GM12878 (cell line): Measurements from ENCODE around the gene CCDC43. TPM values are rescaled to one million over a fixed set of nuclear protein-coding genes. Genes with fewer than 3 reads are reported as not detected.

Experiments used
- ASH2L ChIP-seq: fragments of 300-600, 200-600 bp; sonication (generic); IDR thresholded peaks from 2 replicates; pipeline ENCODE4 v1.6.1; 2017; ENCODE audit warnings: low read depth, mild to moderate bottlenecking, borderline replicate concordance
- ATF7 ChIP-seq: fragments of 450-650 bp; IDR thresholded peaks from 2 replicates; pipeline ENCODE4 v1.6.1; 2016; ENCODE audit warnings: low read depth, mild to moderate bottlenecking
- E2F8 ChIP-seq: fragments of 450-650 bp; IDR thresholded peaks from 2 replicates; pipeline ENCODE4 v1.6.1; 2018; ENCODE audit warnings: mild to moderate bottlenecking, low read depth, moderate library complexity; ENCODE audit not compliant: partially characterized antibody
- FOXK2 ChIP-seq: fragments of 450-650 bp; IDR thresholded peaks from 2 replicates; pipeline ENCODE4 v1.6.1; 2017; ENCODE audit warnings: mild to moderate bottlenecking, moderate library complexity
- HDAC2 ChIP-seq: fragments of 200-600 bp; sonication (generic); IDR thresholded peaks from 2 replicates; pipeline ENCODE4 v1.6.1; 2017
- JUNB ChIP-seq: IDR thresholded peaks from 2 replicates; pipeline ENCODE4 v1.6.1; 2016; ENCODE audit warnings: antibody characterized with exemption, mild to moderate bottlenecking
- MAX ChIP-seq: IDR thresholded peaks from 2 replicates; pipeline ENCODE4 v1.6.1; 2012; ENCODE audit warnings: low read depth, low read length, improper control_type of control experiment
- MEF2A ChIP-seq: IDR thresholded peaks from 2 replicates; pipeline ENCODE4 v1.6.1; 2011; ENCODE audit warnings: low read depth, mild to moderate bottlenecking, low read length, moderate library complexity; ENCODE audit not compliant: insufficient read depth
- MTA2 ChIP-seq: fragments of 450-650 bp; IDR thresholded peaks from 2 replicates; pipeline ENCODE4 v1.6.1; 2016; ENCODE audit warnings: low read depth, mild to moderate bottlenecking, moderate library complexity
- NFYA ChIP-seq: IDR thresholded peaks from 2 replicates; pipeline ENCODE4 v1.6.1; 2011; ENCODE audit warnings: low read depth, mild to moderate bottlenecking, low read length, improper control_type of control experiment, borderline replicate concordance
- PBX3 ChIP-seq: IDR thresholded peaks from 2 replicates; pipeline ENCODE4 v1.6.1; 2011; ENCODE audit warnings: mild to moderate bottlenecking, low read depth, low read length, moderate library complexity; ENCODE audit not compliant: insufficient replicate concordance
- RELA ChIP-seq: fragments of 450-650 bp; IDR thresholded peaks from 2 replicates; pipeline ENCODE4 v1.8.0; 2014; ENCODE audit warnings: borderline replicate concordance; ENCODE audit not compliant: partially characterized antibody
- SMAD1 ChIP-seq: fragments of 450-650 bp; IDR thresholded peaks from 2 replicates; pipeline ENCODE4 v1.6.1; 2018; ENCODE audit warnings: mild to moderate bottlenecking, low read depth; ENCODE audit not compliant: partially characterized antibody
- WRNIP1 ChIP-seq: IDR thresholded peaks from 2 replicates; pipeline ENCODE4 v1.6.1; 2011; ENCODE audit warnings: low read depth, low read length, improper control_type of control experiment, borderline replicate concordance
- ZNF687 ChIP-seq: fragments of 450-650 bp; IDR thresholded peaks from 2 replicates; pipeline ENCODE4 v1.6.1; 2017; ENCODE audit warnings: mild to moderate bottlenecking, moderate library complexity
- ZSCAN29 ChIP-seq: fragments of 450-650 bp; IDR thresholded peaks from 2 replicates; pipeline ENCODE4 v1.6.1; 2017; ENCODE audit warnings: mild to moderate bottlenecking, moderate library complexity
- polyA plus RNA-seq, 11 experiments: library from polyadenylated mRNA; depleted of rRNA in 4 of 11; unstranded in 6 of 11; stranded (reverse) in 5 of 11; fragments of >200 nt; fragmentation: Nextera tagmentation in 4 of 11; fragmentation: Illumina TruSeq in 1 of 11; extraction: Ambion mirVana in 4 of 11; extraction: Trizol in 1 of 11; gene quantifications; 1 replicate in 1 of 11; 2 replicates in 10 of 11; pipeline versions ENCODE4 v1.2.1 to v1.2.3, GENCODE V29; 2011 to 2016; ENCODE audit warnings: inconsistent platforms in 2 of 11, missing spikeins in 2 of 11, low read depth in 1 of 11
- total RNA-seq, 4 experiments: library from RNA; depleted of rRNA in 3 of 4; stranded (reverse); fragments of >200 nt in 3 of 4; fragmentation: Illumina TruSeq in 1 of 4; extraction: Trizol in 1 of 4; gene quantifications; 2 replicates each; pipeline versions ENCODE4 v1.2.1 to v1.2.3, GENCODE V29; 2013 to 2021

The CCDC43 gene
- total and polyA plus RNA-seq, 10 of the 15 experiments (the other 5 are each of a cell fraction or from before 2014, with no cell fraction given) = 10.8 to 42.3 (median 24.1) TPM

- no peak for TF ChIP-seq E2F8
- TF ChIP-seq RELA = no peak
- no peak for TF ChIP-seq JUNB
- no peak for TF ChIP-seq MAX
- no peak for TF ChIP-seq ASH2L
- no peak for TF ChIP-seq ATF7
- no peak for TF ChIP-seq FOXK2
- no peak for TF ChIP-seq MEF2A
- 0 out of 2 replicates have a peak, but pooled peaks have one; percentile 14 for TF ChIP-seq ZNF687
- TF ChIP-seq HDAC2 = no peak
- TF ChIP-seq ZSCAN29 = no peak
- no peak for TF ChIP-seq NFYA
- TF ChIP-seq MTA2 = peak; percentile 69; the same call in 1 of the 2 replicates
- no peak for TF ChIP-seq SMAD1
- TF ChIP-seq WRNIP1 = no peak
- TF ChIP-seq PBX3 = no peak
Observed at GRCh38 chr17:44628243-44629188, 61.1 kb downstream of the CCDC43 start (continued).
